ENCODE results near the gene NAB2.

DNA sequence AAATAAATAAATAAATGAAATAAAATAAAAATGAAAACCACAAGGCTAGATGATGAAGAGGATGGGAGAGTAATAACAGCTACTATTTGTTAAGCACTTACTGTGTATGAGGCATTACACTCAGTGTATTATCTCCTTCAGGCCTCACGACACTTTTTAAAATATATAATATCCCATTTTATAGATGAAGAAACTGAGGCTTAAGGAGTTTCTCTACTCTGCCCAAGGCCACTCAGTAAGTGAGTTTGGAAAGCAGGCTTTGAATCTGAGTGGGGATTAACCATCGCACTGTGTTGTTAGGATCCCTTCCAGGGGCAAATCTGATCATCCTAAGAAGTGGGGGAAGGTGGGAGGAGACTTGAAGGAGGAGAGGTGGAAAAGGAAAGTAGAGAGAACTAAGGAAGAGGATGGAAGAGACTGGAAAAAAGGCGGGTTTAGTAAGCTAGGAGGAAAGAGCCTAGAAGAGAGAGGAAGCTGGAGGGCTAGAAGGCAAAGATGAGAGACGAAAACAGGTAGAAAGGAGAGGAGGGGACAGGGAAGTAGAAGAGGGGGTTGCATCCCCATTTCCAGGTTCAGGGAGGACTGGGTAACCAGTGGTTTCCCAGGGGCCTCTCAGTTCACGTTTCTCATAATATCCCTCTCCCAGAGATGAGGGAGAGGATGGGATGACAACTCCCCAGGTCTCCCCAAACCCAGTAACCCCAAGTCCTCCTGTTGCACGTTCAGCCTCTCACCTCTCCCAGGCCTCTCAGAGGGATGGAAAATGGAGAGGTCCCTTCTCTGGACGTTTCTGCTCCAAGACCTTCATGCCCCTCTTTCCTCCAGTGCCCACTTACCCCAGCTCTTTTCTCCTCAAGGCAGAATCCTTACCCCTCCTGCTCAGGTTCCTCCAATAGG lies 20.5 kb downstream of the NAB2 start:
- TF ChIP-seq CTCF (IDR thresholded peaks at IDR 0.05) (no peak), EP300 (IDR thresholded peaks at IDR 0.05) (no peak)
